GM19395 (cell line): Measurements from ENCODE around the gene SLC12A3.
"Not testable (repeated sequence)": the region's sequence is repeated elsewhere in the genome, so short reads cannot be mapped to it uniquely, and the experiment has no call there.

Experiments used
- ATAC-seq: cut with Tn5 transposase; IDR thresholded peaks from one replicate; pipeline ENCODE4 v1.9.1; 2021; ENCODE audit warnings: mild to moderate bottlenecking, moderate library complexity; ENCODE audit not compliant: unreplicated experiment

SLC12A3 gene

GRCh38 chr16:56866955-56867830, 2.2 kb downstream of the SLC12A3 start:
- ATAC-seq, result no peak

- ATAC-seq, result no peak
Observed at GRCh38 chr16:56868175-56868574, 3.2 kb downstream of the SLC12A3 start.

GRCh38 chr16:56868766-56869165, 3.8 kb downstream of the SLC12A3 start:
- ATAC-seq, result not testable (repeated sequence)

- ATAC-seq, result no peak
Observed at GRCh38 chr16:56869513-56870275, 4.7 kb downstream of the SLC12A3 start.

GRCh38 chr16:56870276-56870888, 5.4 kb downstream of the SLC12A3 start:
- no peak for ATAC-seq

GRCh38 chr16:56871172-56871593, 6.2 kb downstream of the SLC12A3 start:
- no peak for ATAC-seq

GRCh38 chr16:56872863-56873391, 7.9 kb downstream of the SLC12A3 start:
- ATAC-seq, result no peak

- no peak for ATAC-seq
Observed at GRCh38 chr16:56874800-56875199, 9.8 kb downstream of the SLC12A3 start.

- no peak for ATAC-seq
Observed at GRCh38 chr16:56876048-56876447, 11.0 kb downstream of the SLC12A3 start.

GRCh38 chr16:56877486-56878182, 12.6 kb downstream of the SLC12A3 start:
- no peak for ATAC-seq

GRCh38 chr16:56878282-56878854, 13.4 kb downstream of the SLC12A3 start:
- ATAC-seq, result no peak

- ATAC-seq, result no peak
Observed at GRCh38 chr16:56879276-56879675, 14.3 kb downstream of the SLC12A3 start.

GRCh38 chr16:56880176-56880575, 15.2 kb downstream of the SLC12A3 start:
- ATAC-seq, result no peak

- no peak for ATAC-seq
Observed at GRCh38 chr16:56880685-56881084, 15.7 kb downstream of the SLC12A3 start.

- no peak for ATAC-seq
Observed at GRCh38 chr16:56882077-56882800, 17.2 kb downstream of the SLC12A3 start.

- ATAC-seq, result no peak
Observed at GRCh38 chr16:56883586-56883985, 18.6 kb downstream of the SLC12A3 start.

- ATAC-seq, result no peak
Observed at GRCh38 chr16:56884026-56884582, 19.1 kb downstream of the SLC12A3 start.

- ATAC-seq, result not testable (repeated sequence)
Observed at GRCh38 chr16:56884929-56885328, 19.9 kb downstream of the SLC12A3 start.

- no peak for ATAC-seq
Observed at GRCh38 chr16:56885446-56886162, 20.6 kb downstream of the SLC12A3 start.
